NCI-H2029 (cell line): ENCODE measurements around the gene WIZ.

Source experiments
- DNase-seq: peaks from one replicate; lab custom pipeline; 2025; lab: John Stamatoyannopoulos, UW

Gene WIZ

DNA sequence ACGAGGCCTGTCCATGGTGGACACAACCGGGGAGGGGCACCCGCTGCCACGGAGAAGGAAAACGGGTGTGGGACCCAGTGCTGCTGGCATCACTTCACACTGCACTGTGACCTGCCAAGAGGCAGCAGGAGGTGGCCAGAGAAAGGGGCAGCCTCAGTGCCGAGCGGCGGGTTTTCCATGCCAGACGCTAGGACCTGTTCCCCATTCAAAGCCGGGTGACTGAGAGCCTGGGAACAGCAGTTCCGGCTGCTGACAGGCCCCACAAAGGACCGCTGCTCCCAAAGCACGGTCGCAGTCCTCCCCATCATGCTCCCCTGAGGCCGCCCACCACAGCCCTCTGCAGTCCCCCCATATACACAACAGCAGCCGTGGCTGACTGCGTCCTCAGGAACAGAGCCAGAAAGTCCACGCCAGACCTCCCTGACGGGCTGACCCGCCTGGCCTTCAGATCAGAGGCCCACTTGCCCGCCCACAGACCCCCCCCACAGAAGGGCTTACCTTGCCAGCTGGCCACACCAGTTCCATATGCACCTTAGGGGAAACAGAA, 75.6 kb downstream of the WIZ start:
- no peak for DNase-seq

DNA sequence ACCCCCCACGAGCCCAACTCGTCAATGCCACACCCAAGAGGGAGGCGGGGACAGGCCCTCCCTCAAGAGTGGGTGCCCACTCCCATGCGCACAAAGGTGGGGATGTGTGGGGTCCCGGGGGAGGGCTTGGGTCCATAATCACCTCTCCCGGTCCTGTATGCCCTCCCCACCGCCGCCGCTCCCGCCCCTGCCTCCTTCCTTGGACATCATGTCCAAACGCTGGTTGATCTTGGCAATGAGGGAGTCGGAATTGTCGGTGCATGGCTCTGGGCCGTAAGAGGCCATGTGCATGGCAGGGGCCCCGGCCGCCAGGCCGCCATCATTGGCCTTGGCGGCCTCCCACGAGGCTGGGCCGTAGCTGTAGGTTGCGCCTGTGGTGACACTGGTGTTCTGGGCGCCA, 76.1 kb downstream of the WIZ start:
- no peak for DNase-seq

DNA sequence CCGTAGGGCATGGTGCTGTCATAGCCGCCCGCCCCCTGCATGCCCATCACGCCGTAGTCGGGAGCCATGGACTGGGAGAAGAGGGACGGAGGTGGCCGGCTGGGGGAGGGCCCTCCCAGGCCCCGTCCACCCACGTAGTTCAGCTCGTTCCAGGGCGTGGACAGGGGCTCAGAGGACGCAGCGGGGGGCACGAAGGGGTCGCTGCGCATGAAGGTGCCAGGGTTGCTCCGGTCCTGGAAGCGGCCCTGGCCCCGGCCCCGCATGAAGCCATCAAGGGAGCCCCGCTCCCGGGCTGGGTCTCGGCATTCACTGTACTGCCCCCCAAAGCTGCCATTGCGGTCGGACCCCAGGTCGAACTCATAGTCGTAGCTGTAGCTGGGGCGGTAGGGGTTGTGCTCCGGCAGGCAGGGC, 76.9 kb downstream of the WIZ start:
- DNase-seq, result no peak

DNA sequence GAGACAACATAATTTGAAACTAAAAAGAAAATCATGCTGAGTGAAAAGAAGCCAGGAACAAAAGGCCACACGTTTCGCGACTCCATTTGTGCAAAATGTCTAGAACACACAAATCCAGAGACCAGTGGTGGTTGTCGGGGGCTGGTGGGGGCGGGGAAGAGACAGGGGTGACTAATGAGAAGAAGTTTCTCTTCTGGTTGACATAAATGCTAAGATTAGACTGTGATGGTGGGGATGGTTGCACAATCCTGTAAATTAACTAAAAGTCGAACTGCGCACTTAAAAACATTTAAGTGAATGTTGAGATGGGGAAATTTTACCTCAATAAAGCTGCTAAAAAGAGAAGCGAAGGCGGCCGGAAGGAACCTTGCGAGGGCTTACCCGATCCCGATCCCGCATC, 77.3 kb downstream of the WIZ start:
- DNase-seq, result no peak

DNA sequence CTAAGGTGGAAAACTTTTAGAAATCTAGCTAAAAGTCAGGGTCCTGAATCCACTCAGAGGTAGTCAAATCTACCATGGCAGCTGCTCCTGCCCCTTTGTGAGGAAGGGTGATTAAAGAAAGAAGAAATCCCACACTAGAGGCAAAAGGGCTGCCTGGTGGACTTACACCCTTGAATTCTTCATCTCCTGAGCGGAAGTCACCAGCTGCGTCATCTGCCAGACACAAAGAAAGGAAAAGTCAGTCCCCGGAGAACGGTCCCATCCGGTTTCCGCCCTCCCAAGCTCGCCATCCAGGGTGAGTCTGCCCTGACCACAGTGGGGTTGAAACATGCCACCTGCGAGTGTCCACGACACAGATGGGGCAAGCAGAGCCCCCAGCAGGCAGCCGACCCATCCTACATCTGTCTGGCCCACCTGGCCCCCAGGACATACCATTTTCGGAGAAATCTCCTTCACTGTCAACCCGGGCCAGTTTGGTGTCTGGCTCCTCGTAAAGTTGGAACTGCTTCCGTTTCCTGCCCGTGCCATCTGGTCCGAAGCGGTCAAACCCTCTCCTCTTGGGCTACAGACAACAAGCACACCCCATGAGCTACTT, 77.9 kb downstream of the WIZ start:
- no peak for DNase-seq

DNA sequence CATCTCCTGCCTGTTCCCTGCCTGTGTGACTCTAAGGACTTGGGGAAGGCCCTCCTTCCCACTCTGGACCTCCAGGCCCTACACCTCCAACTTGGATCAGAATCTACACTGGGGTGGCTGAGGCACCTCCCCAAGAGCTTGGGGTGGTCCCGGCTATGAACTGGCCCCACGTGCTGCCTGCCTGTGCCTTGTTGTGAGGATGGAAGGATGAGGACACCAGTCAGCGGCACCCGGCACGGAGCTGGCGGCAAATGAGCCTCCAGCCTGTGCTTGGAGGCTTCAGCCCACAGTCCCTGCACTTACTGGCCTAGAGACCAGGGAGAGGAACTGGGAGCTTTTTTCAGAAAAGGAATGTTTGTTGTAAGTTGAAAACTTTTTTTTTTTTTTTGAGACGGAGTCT, 78.6 kb downstream of the WIZ start:
- DNase-seq, result no peak
